Measurements from ENCODE around the gene CDKN2C.

The CDKN2C gene

DNA sequence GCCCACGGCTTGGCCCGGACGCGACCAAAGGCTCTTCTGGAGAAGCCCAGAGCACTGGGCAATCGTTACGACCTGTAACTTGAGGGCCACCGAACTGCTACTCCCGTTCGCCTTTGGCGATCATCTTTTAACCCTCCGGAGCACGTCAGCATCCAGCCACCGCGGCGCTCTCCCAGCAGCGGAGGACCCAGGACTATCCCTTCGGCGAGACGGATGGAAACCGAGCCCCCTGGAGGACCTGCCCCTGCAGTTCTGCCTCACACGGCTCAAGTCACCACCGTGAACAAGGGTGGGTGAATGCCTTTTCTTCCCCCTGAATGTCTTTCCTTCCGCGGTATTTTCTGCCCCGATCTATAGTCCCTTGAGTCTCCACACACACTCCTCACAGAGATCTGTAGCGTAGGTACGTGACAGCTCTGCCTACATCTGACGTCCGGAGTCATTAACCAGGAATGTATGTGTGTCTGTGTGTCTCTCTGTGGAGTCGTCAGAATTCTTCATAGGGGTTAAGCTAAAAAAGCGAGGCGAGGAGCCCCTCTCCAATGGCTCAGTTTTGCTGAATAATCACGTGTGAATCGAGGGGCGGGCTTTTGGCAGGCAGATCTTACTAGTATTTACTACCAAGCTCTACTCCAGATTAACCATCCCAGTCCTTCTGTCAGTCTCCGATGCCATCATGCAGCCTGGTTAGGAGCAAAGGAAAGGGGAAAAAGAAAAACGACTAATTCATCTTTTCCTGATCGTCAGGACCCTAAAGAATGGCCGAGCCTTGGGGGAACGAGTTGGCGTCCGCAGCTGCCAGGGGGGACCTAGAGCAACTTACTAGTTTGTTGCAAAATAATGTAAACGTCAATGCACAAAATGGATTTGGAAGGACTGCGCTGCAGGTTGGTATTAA lies at the start of gene CDKN2C:
CDKN2C (plus strand) TSS at position 635 of the 898 bp plus-strand sequence; CDS start at position 759, 124 bp downstream.
- DNase-seq (ENCODE audit: low read depth) = peak; percentile 83
- peak within 1 kb of the TSS; percentile 81 for H3K4me3 ChIP-seq (ENCODE audit: low read depth, low read length)
- TF ChIP-seq, protein P1, sequence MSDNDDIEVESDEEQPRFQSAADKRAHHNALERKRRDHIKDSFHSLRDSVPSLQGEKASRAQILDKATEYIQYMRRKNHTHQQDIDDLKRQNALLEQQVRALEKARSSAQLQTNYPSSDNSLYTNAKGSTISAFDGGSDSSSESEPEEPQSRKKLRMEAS (IDR thresholded peaks at IDR 0.05; ENCODE audit: low read depth, low read length) = peak; percentile 85
- TF ChIP-seq, protein P2, sequence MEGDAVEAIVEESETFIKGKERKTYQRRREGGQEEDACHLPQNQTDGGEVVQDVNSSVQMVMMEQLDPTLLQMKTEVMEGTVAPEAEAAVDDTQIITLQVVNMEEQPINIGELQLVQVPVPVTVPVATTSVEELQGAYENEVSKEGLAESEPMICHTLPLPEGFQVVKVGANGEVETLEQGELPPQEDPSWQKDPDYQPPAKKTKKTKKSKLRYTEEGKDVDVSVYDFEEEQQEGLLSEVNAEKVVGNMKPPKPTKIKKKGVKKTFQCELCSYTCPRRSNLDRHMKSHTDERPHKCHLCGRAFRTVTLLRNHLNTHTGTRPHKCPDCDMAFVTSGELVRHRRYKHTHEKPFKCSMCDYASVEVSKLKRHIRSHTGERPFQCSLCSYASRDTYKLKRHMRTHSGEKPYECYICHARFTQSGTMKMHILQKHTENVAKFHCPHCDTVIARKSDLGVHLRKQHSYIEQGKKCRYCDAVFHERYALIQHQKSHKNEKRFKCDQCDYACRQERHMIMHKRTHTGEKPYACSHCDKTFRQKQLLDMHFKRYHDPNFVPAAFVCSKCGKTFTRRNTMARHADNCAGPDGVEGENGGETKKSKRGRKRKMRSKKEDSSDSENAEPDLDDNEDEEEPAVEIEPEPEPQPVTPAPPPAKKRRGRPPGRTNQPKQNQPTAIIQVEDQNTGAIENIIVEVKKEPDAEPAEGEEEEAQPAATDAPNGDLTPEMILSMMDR (IDR thresholded peaks at IDR 0.05; ENCODE audit: low read depth, low read length) = peak; percentile 7
- peak; percentile 60 for TF ChIP-seq POLR2A (IDR thresholded peaks at IDR 0.05; ENCODE audit: extremely low read depth, insufficient read length)
- 0 out of 2 replicates have a peak, but pooled peaks have one; percentile 18 for TF ChIP-seq MYC (IDR thresholded peaks at IDR 0.05; ENCODE audit: low read depth, low read length)

DNA sequence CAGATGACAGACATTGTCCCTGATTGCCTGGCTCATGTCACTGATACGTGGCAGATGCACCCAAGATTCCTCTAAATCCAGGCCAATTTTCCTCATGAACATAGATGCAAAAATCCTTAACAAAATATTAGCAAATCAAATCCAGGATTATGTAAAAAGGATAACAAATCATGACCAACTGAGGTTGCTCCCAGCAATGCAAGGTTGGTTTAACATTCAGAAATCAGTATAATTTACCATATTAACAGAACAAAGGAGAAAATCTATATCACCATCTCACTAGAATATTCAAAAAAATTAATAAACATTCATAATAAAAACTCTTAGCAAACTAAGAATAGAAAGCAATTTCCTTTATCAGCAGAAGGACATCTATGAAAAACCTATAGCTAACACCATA lies 49.6 kb upstream of the CDKN2C start:
- DNase-seq (ENCODE audit: low read depth) = no peak
- TF ChIP-seq, protein P2 (IDR thresholded peaks at IDR 0.05; ENCODE audit: low read depth, low read length) = no peak
- TF ChIP-seq POLR2A (IDR thresholded peaks at IDR 0.05; ENCODE audit: extremely low read depth, insufficient read length) (no peak), MYC (IDR thresholded peaks at IDR 0.05; ENCODE audit: low read depth, low read length) (no peak)
- TF ChIP-seq, protein P1 (IDR thresholded peaks at IDR 0.05; ENCODE audit: low read depth, low read length) = no peak
- no peak overlapping the region for H3K4me3 ChIP-seq (ENCODE audit: low read depth, low read length)

DNA sequence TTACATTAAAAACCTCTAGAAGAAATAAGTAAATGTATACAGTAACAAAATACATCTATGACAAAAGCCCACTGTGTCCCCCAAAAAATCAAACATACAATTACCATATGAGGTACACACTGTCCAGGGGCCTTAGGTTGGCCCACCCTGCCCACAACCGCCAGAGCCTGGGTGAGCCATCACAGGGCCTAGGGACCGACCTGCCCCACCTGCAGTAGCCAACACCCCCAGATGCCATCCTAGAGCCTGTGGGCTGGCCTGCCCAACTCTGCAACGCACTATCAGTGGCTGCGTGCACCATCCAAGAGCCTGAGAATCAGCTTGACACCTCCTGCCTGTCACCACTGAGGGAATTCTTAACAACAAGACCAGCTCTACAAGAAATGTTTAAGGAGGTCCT lies 49.0 kb upstream of the CDKN2C start:
- no peak for TF ChIP-seq POLR2A (IDR thresholded peaks at IDR 0.05; ENCODE audit: extremely low read depth, insufficient read length)
- TF ChIP-seq, protein P2 (IDR thresholded peaks at IDR 0.05; ENCODE audit: low read depth, low read length) = no peak
- TF ChIP-seq MYC (IDR thresholded peaks at IDR 0.05; ENCODE audit: low read depth, low read length) = no peak
- TF ChIP-seq, protein P1 (IDR thresholded peaks at IDR 0.05; ENCODE audit: low read depth, low read length) = no peak
- no peak overlapping the region for H3K4me3 ChIP-seq (ENCODE audit: low read depth, low read length)
- no peak for DNase-seq (ENCODE audit: low read depth)

DNA sequence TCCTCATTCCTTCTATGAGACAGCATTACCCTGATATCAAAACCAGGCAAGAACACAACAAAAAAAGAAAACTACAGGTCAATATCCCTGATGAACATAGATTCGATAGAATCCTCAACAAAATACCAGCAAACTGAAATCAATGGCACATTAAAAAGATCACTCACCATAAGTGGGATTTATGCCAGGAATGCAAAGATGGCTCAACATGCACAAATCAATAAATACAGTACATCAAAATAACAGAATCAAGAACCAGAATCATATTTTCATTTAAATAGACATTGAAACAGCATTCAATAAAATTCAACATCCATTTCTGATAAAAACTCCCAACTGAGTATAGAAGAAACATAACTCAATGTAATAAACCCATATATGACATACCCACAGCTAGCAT lies 46.5 kb upstream of the CDKN2C start:
- TF ChIP-seq MYC (IDR thresholded peaks at IDR 0.05; ENCODE audit: low read depth, low read length) (no peak), POLR2A (IDR thresholded peaks at IDR 0.05; ENCODE audit: extremely low read depth, insufficient read length) (no peak)
- TF ChIP-seq, protein P2 (IDR thresholded peaks at IDR 0.05; ENCODE audit: low read depth, low read length) = no peak
- DNase-seq (ENCODE audit: low read depth) = no peak
- H3K4me3 ChIP-seq (ENCODE audit: low read depth, low read length) = no peak overlapping the region

DNA sequence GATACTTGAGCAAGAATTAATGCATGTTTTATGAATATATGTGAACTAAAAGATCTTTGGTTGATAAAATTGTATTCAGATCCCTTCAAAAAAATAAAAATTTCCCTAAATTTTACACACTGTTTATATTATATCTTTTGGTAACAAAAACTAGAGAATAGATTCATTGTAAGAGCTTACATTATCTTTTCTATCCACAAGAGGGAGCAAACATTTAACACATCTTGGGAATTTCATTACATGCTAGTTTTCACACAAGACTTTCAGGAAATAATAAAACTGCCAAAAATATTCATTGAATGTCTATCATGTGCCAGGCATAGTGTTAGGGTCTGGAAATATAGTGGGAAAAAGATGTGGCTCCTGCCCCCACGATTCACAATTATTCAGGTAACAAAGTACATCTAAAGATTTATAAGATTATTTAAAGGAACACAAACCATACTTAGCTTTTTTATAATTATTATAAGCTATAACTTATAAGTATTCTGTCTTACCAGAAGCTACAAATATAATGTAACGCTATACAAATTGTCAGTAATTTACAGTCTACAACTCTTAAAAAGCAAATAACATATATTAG lies 40.6 kb upstream of the CDKN2C start:
- TF ChIP-seq, protein P1 (IDR thresholded peaks at IDR 0.05; ENCODE audit: low read depth, low read length) = no peak
- no peak for TF ChIP-seq MYC (IDR thresholded peaks at IDR 0.05; ENCODE audit: low read depth, low read length)
- no peak for TF ChIP-seq POLR2A (IDR thresholded peaks at IDR 0.05; ENCODE audit: extremely low read depth, insufficient read length)
- TF ChIP-seq, protein P2 (IDR thresholded peaks at IDR 0.05; ENCODE audit: low read depth, low read length) = no peak
- no peak overlapping the region for H3K4me3 ChIP-seq (ENCODE audit: low read depth, low read length)
- DNase-seq (ENCODE audit: low read depth) = peak; percentile 49
